Gastrocnemius medialis (tissue), 4 donors: ENCODE measurements around the gene PLXNA1.

Experiments used
- CTCF ChIP-seq, 5 experiments: fragments of 450-650 bp in 3 of 5; fragments of 200-600 bp in 2 of 5; sonication (generic) in 2 of 5; IDR thresholded peaks in 4 of 5; conservative IDR thresholded peaks in 1 of 5; 1 replicate in 4 of 5; 2 replicates in 1 of 5; pipeline ENCODE4 v1.5.1; 2016 to 2019; ENCODE audit warnings: antibody characterized with exemption in 5 of 5, mild to moderate bottlenecking in 3 of 5, moderate library complexity in 3 of 5
- POLR2A ChIP-seq, 2 donors: fragments of 450-650 bp; IDR thresholded peaks; one replicate each; pipeline ENCODE4 v1.6.1; 2017; ENCODE audit warnings: antibody characterized with exemption in 2 of 2, mild to moderate bottlenecking in 2 of 2, moderate library complexity in 2 of 2

DNA sequence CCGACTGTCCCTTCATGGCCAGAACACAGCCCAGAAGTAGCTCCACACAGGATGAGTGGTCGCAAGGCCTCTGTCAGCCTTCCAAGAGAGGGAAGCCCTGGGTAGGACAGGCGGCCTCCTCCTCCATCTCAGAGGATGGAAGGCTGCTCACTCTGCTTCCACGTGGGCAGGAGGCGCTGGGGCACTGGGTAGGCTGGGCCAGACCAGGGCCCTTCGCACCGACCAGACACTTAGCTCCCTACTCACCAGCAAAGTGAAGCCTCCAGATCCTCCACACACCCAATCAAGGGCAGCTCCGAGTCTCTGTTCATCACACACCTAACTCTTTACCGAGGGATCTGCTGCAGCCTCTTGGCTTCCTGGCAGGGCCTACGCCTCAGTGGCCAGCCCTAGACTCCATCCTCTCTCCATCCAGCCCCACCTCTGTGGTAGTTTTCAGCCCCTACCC, 24.3 kb upstream of the PLXNA1 start:
- TF ChIP-seq CTCF (IDR thresholded peaks at IDR 0.05 in 4 of 5, conservative IDR thresholded peaks at IDR 0.05 in 1 of 5) (no peak), POLR2A (IDR thresholded peaks at IDR 0.05) (no peak)
